NCI-H2107 (cell line): Measurements from ENCODE around the gene PAEP.
A peak's percentile ranks its signal among the peaks of the same experiment; 100 is the strongest.

ENCODE experiments used
- DNase-seq: peaks from one replicate; lab custom pipeline; 2025; lab: John Stamatoyannopoulos, UW

The PAEP gene

GRCh38 chr9:135601988-135602387 is 40.4 kb downstream of the PAEP start:
- DNase-seq: no peak

GRCh38 chr9:135602789-135603481 is 41.4 kb downstream of the PAEP start:
- DNase-seq: peak; percentile 9

DNA sequence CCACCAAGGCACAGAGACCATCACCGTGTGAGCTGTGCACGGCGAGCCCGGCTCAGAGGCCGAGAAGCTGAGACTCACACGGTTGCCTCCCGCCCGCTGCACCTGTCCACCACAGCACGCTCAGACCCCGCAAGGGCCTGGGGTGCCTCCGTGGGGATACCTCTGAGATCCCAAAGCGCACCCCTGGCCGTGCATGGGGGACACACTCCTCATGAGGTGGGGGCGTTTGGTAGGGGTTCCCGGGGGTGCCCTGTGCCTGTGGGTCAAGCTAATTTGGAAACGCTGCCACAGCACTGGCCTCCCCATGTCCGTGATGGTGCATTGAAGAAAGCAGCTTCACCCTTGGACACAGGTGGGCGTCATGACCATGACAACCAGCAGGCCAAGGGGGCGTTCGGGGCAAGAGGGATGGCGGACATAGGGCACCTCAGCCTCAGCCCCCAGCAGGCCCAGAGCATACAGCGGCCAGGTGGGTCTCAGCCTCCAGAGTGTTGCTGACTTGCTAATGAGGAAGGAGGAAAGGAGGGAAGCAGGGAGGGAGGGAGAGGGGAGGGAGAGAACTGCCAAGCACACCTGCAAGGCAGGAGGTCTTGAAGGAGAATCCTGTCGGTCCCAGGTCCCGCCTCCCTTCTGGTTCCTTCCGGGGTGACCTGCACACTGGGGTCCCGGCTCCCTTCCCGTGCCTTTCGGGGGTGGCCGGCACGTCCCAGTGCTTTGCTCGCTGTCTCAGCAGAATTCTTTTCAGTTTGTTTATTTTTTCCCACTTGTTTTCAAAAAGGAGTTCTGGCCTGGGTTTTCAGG is 43.1 kb downstream of the PAEP start:
- no peak for DNase-seq

- no peak for DNase-seq
Measured at GRCh38 chr9:135605238-135605781, 43.8 kb downstream of the PAEP start.

DNA sequence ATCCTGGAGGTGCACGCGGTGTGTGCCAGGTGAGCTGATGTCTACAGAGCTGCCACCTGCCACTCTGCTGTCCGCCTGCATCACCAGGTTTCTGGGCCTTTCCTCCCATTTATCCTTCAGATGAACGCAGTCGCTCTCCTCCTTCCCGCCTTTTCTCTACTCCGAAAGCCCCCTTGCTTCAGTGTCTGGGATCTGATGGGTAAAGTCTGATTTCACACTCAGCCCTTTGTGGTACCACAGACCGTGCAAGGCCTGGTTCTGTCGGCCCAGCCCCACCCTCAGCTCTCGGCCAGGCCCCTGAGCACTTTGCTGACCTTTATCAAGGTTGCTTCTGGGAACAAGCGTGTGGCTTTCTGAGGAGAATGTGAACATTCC is 45.3 kb downstream of the PAEP start:
- no peak for DNase-seq

- no peak for DNase-seq
Measured at GRCh38 chr9:135607401-135608293, 46.1 kb downstream of the PAEP start.

- DNase-seq: no peak
Measured at GRCh38 chr9:135608294-135608998, 46.9 kb downstream of the PAEP start.

GRCh38 chr9:135608999-135609317 is 47.4 kb downstream of the PAEP start:
- no peak for DNase-seq

DNA sequence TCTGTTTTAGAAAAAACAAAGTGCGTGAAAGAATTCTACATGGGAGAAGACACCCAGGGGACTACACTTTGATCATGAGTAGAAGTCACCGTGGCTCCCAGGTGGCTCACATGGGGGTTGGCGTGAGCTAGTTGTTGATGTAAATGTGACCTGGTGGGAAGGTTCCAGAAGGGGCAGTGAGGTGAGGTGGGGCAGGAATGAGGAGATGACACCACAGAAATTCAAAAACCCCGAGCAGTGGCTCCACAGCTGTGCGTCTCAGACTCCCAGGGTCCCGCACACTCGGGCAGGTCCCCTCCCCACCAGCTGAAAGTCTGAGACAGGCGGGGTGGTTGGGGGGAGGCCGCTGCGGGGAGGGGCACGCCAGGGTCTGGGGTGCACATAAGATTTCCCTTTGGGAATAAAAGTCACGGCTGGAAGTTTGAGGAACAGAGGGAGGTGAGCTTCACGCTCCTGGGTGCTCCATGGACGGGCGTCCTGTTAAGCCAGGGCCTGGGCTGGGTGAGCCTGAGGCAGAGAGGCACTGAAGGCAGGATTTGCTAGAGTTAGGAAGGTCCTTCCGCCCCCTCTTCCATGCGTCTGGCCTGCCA is 47.9 kb downstream of the PAEP start:
- DNase-seq: no peak

DNA sequence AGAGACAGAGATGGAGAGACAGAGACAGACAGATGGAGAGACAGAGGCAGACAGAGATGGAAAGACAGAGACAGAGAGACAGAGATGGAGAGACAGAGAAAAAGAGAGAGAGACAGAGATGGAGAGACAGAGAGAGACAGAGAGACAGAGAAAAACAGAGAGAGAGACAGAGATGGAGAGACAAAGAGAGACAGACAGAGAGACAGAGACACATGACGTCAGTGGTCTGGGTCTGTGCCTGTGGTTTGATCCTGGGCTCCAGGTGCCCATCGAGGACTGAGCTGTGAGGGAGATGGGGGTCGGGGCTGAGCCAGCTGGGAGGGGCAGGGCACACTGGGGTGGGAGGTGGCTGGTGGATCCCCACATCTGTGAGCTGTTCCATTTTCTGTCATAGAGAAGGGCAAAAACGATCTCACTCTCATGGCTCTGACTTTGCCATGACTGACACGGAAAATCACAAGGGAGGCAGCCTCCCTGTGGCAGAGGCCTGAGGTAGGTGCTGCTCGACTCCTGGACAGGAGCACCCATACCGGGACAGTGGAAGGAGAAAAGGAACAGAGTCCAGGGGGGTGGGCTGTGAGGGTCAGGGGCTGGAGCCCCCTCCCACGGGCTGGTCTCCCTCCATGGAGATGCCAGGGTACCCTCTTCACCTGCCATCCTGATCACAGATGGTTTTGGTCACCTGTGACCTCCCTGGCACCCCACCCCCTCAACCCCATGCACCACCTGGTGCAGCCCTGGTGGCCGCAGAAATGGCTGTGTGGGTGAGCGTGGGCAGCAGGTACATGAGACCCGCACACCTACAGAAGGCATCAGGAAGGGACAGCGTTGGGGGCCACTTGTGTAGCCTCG is 49.0 kb downstream of the PAEP start:
- DNase-seq: no peak

GRCh38 chr9:135611142-135611874 is 49.8 kb downstream of the PAEP start:
- no peak for DNase-seq

DNA sequence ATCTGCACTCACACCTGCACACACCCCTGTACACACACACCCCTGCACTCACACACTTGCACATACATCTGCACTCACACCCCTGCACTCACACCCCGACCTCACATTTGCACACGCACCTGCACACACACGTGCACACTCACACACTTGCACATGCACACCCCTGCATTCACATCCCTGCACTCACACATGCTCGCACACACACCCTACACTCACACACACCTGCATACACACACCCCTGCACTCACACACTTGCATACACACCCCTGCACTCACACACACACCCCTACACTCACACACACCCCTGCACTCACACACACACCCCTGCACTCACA is 50.3 kb downstream of the PAEP start:
- DNase-seq: no peak

DNA sequence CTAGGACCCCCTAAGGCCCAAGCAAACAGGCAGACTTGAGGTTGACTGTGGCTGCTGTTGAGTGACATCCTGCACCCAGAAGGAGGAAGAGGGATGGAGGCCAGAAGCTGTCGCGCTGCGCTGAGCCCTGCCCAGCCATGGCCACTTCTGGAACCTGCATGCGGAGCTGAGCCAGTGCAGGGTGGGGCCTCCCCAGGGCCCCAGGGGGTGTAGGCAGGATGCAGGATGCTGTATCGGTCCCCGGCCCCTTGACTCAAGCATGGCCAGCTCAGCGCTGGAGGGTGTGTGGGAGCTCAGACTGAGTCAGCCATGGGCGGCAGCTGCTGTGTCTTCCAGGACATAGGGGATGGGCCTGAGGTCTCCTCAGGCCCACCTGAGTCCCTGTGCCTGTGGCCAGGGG is 50.9 kb downstream of the PAEP start:
- no peak for DNase-seq

DNA sequence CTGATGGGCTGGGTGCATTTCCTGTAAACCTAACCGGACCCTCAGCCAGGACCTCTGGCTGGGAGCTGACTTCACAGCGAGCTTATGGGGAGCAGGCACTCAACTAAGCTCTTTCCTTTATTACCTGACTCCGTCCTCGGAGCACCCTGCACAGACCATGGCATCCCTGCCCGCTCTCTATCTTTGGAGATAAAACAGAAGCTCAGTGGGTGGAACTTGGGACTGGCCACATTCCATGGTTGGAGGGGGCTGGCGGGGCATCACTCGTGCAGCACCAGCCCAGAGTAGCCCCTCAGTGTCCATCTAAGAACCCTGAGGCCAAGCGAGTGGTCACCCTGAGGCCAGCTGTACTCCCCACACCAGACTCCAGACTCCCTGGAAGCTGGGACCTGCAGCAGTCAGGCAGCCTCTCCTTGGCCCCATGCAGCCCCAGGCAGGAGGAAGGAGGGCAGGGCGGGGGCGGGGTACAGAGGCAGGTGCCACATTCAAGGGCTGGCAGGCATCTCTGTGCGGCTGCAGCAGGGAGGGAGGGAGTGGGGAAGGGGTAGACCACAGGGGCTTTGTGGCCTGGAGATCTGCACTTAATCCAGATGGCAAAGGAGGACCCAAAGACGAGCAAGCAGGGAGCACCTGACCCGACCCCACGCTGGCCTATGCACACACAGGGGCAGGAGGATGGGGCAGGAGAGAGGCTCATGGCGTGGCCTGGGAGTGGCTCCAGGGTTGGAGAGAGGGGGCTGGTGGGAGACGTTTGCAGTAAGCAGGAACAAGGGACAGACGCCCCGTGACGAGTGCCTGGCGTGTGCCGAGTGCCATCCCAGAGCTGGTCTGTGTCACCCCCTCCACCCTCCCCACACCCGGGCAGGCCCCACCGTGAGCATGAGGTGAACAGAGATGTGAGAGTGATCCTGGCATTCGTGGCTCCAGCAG is 51.7 kb downstream of the PAEP start:
- DNase-seq: no peak

DNA sequence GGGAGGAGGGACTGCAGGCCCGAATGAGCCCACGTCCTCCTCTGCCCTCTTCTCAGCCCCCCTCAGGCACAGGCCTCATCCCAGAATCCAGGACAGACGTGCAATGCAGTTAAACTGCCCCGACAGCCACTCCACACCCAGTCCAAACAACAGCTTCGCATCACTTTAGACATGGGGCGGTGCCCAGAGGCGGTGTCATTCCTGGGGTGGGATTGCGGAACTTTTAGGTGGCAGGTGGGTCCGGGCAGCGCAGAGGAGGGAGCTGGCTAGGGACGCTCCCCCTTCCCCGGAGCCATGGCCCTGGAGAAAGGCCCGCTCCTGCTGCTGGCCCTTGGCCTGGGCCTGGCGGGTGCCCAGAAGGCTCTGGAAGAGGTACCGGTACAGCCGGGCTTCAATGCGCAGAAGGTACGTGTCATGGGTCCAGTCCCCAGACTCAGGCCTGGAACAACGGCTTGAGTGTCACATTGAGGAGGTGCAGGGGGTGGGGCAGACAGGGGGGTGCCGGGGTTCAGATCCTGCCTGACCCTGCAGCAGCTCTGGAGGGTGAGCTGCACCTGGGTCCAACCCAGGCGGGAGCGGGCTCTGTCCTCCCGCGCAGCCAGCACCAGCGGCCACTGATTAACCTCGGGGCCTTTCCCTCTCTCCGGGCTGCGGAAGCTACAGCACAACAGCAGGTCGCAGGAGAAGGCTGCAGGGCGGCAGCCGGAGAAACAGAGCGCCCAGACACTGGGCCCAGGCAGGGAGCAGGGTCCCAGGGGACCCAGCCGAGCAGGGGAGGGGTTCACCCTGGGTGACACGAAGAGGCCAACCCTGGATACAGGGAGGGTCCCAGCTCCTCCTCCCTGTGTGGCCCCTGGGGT is 52.6 kb downstream of the PAEP start:
- DNase-seq: no peak

- no peak for DNase-seq
Measured at GRCh38 chr9:135614821-135615665, 53.5 kb downstream of the PAEP start.
